GM06990 (cell line): Measurements from ENCODE around the gene GRPEL1.

Source experiments
- DNase-seq: peaks from one replicate; pipeline ENCODE4 v3.0.0-alpha.2; 2011; ENCODE audit not compliant: insufficient read length; ENCODE audit errors: extremely low read depth
- H3K27me3 ChIP-seq: replicated peaks from 2 replicates; pipeline ENCODE4 v1.6.0; 2011; ENCODE audit warnings: low read length; ENCODE audit not compliant: control insufficient read depth, insufficient read depth
- H3K36me3 ChIP-seq: 2 replicates; pipeline ENCODE4 v1.5.1; 2011; ENCODE audit warnings: low read length; ENCODE audit not compliant: control insufficient read depth, insufficient read depth
- H3K4me3 ChIP-seq: replicated peaks from 2 replicates; pipeline ENCODE4 v1.5.1; 2011; ENCODE audit warnings: low read depth, mild to moderate bottlenecking, control low read depth, low read length
- CTCF ChIP-seq: IDR thresholded peaks from 2 replicates; pipeline ENCODE4 v1.5.1; 2011; ENCODE audit warnings: low read length, control low read depth, mild to moderate bottlenecking, inconsistent platforms; ENCODE audit not compliant: insufficient read depth, poor library complexity, severe bottlenecking

Gene GRPEL1

GRCh38 chr4:7027913-7028312 is 40.0 kb downstream of the GRPEL1 start:
- no peak overlapping the region for H3K4me3 ChIP-seq
- no peak for TF ChIP-seq CTCF
- no peaks in the 10 kb centered on the region for H3K27me3 ChIP-seq
- no peak for DNase-seq
- H3K36me3 ChIP-seq = peaks cover 29% of the 10 kb centered on the region

GRCh38 chr4:7027284-7027683 is 40.6 kb downstream of the GRPEL1 start:
- DNase-seq = no peak
- Histone ChIP-seq H3K36me3 (peaks cover 27% of the 10 kb centered on the region), H3K27me3 (no peaks in the 10 kb centered on the region), H3K4me3 (no peak overlapping the region)
- no peak for TF ChIP-seq CTCF

GRCh38 chr4:7026107-7026506 is 41.8 kb downstream of the GRPEL1 start:
- TF ChIP-seq CTCF = no peak
- Histone ChIP-seq H3K36me3 (peaks cover 23% of the 10 kb centered on the region), H3K27me3 (no peaks in the 10 kb centered on the region), H3K4me3 (no peak overlapping the region)
- no peak for DNase-seq

- no peaks in the 10 kb centered on the region for H3K27me3 ChIP-seq
- DNase-seq = no peak
- no peak overlapping the region for H3K4me3 ChIP-seq
- no peak for TF ChIP-seq CTCF
- H3K36me3 ChIP-seq = peaks cover 24% of the 10 kb centered on the region
Measured at GRCh38 chr4:7025040-7025602, 42.7 kb downstream of the GRPEL1 start.

GRCh38 chr4:7024336-7024890 is 43.5 kb downstream of the GRPEL1 start:
- H3K36me3 ChIP-seq = peaks cover 20% of the 10 kb centered on the region
- TF ChIP-seq CTCF = no peak

GRCh38 chr4:7023901-7024300 is 44.0 kb downstream of the GRPEL1 start:
- Histone ChIP-seq H3K27me3 (no peaks in the 10 kb centered on the region), H3K36me3 (peaks cover 20% of the 10 kb centered on the region), H3K4me3 (no peak overlapping the region)
- DNase-seq = no peak
- no peak for TF ChIP-seq CTCF

More at GRCh38 chr4:7024336-7024890, 43.5 kb downstream of the GRPEL1 start:
- no peak overlapping the region for H3K4me3 ChIP-seq
- DNase-seq = no peak
- no peaks in the 10 kb centered on the region for H3K27me3 ChIP-seq
